ENCODE data around the gene BAK1. TPM values are rescaled to one million over a fixed set of nuclear protein-coding genes. Genes with fewer than 3 reads are reported as not detected.

Gene BAK1
- total RNA-seq, 1 donor from 2014 or later = 51.4 TPM

- peak; percentile 37 for DNase-seq (ENCODE audit: low spot score)
- peak overlapping the region; percentile 97 for H3K27ac Mint-ChIP-seq (ENCODE audit: unreplicated experiment)
- peaks cover 19% of the 10 kb centered on the region for H3K36me3 Mint-ChIP-seq (ENCODE audit: low read depth, unreplicated experiment)
- H3K27me3 Mint-ChIP-seq (ENCODE audit: unreplicated experiment) = peaks cover 16% of the 10 kb centered on the region
- H3K4me1 Mint-ChIP-seq (ENCODE audit: unreplicated experiment) = peaks cover 44% of the 10 kb centered on the region
- peak overlapping the region; percentile 94 for H3K4me3 Mint-ChIP-seq (ENCODE audit: unreplicated experiment)
- TF ChIP-seq CTCF (IDR thresholded peaks at IDR 0.05; ENCODE audit: unreplicated experiment) = no peak
- no peaks in the 10 kb centered on the region for H3K9me3 Mint-ChIP-seq (ENCODE audit: unreplicated experiment)
Measured at GRCh38 chr6:33620158-33620855, 40.2 kb upstream of the BAK1 start.

GRCh38 chr6:33619166-33619840 is 39.2 kb upstream of the BAK1 start:
- TF ChIP-seq CTCF (IDR thresholded peaks at IDR 0.05; ENCODE audit: unreplicated experiment) = no peak
- no peak for DNase-seq (ENCODE audit: low spot score)
- Mint-ChIP-seq H3K36me3 (ENCODE audit: low read depth, unreplicated experiment) (peaks cover 13% of the 10 kb centered on the region), H3K4me1 (ENCODE audit: unreplicated experiment) (peaks cover 37% of the 10 kb centered on the region), H3K4me3 (ENCODE audit: unreplicated experiment) (peak overlapping the region; percentile 94), H3K27ac (ENCODE audit: unreplicated experiment) (peak overlapping the region; percentile 97), H3K9me3 (ENCODE audit: unreplicated experiment) (no peaks in the 10 kb centered on the region), H3K27me3 (ENCODE audit: unreplicated experiment) (peaks cover 18% of the 10 kb centered on the region)

- peaks cover 3% of the 10 kb centered on the region for H3K36me3 Mint-ChIP-seq (ENCODE audit: low read depth, unreplicated experiment)
- no peak overlapping the region for H3K27ac Mint-ChIP-seq (ENCODE audit: unreplicated experiment)
- H3K9me3 Mint-ChIP-seq (ENCODE audit: unreplicated experiment) = no peaks in the 10 kb centered on the region
- H3K27me3 Mint-ChIP-seq (ENCODE audit: unreplicated experiment) = peaks cover 11% of the 10 kb centered on the region
- no peak for TF ChIP-seq CTCF (IDR thresholded peaks at IDR 0.05; ENCODE audit: unreplicated experiment)
- H3K4me1 Mint-ChIP-seq (ENCODE audit: unreplicated experiment) = peaks cover 26% of the 10 kb centered on the region
- no peak for DNase-seq (ENCODE audit: low spot score)
- H3K4me3 Mint-ChIP-seq (ENCODE audit: unreplicated experiment) = no peak overlapping the region
Measured at GRCh38 chr6:33616913-33617312, 36.8 kb upstream of the BAK1 start.

GRCh38 chr6:33616113-33616512 is 36.0 kb upstream of the BAK1 start:
- H3K9me3 Mint-ChIP-seq (ENCODE audit: unreplicated experiment) = no peaks in the 10 kb centered on the region
- peaks cover 11% of the 10 kb centered on the region for H3K27me3 Mint-ChIP-seq (ENCODE audit: unreplicated experiment)
- H3K27ac Mint-ChIP-seq (ENCODE audit: unreplicated experiment) = no peak overlapping the region
- H3K4me3 Mint-ChIP-seq (ENCODE audit: unreplicated experiment) = no peak overlapping the region
- H3K4me1 Mint-ChIP-seq (ENCODE audit: unreplicated experiment) = peaks cover 29% of the 10 kb centered on the region
- H3K36me3 Mint-ChIP-seq (ENCODE audit: low read depth, unreplicated experiment) = peaks cover 3% of the 10 kb centered on the region
- no peak for DNase-seq (ENCODE audit: low spot score)
- no peak for TF ChIP-seq CTCF (IDR thresholded peaks at IDR 0.05; ENCODE audit: unreplicated experiment)

- Mint-ChIP-seq H3K4me3 (ENCODE audit: unreplicated experiment) (peak overlapping the region; percentile 39), H3K27ac (ENCODE audit: unreplicated experiment) (no peak overlapping the region), H3K27me3 (ENCODE audit: unreplicated experiment) (peaks cover 12% of the 10 kb centered on the region), H3K9me3 (ENCODE audit: unreplicated experiment) (no peaks in the 10 kb centered on the region), H3K36me3 (ENCODE audit: low read depth, unreplicated experiment) (no peaks in the 10 kb centered on the region), H3K4me1 (ENCODE audit: unreplicated experiment) (peaks cover 33% of the 10 kb centered on the region)
- no peak for TF ChIP-seq CTCF (IDR thresholded peaks at IDR 0.05; ENCODE audit: unreplicated experiment)
- DNase-seq (ENCODE audit: low spot score) = no peak
Measured at GRCh38 chr6:33613795-33614168, 33.7 kb upstream of the BAK1 start.

Data from endothelial cell (in vitro differentiated cells).